Ascending aorta (tissue), 2 donors: ENCODE results near the gene TMSB10. TPM values are rescaled to one million over a fixed set of nuclear protein-coding genes. Genes with fewer than 3 reads are reported as not detected.
A peak's percentile ranks its signal among the peaks of the same experiment; 100 is the strongest.

Source experiments
- DNase-seq, 2 donors: peaks; one replicate each; pipeline ENCODE4 v3.0.0-alpha.2; 2019; ENCODE audit warnings: low spot score in 2 of 2
- H3K27ac ChIP-seq, 2 donors: fragments of 200-600 bp; sonication (generic); one replicate each; pipeline ENCODE4 v1.5.1; 2016 to 2017; ENCODE audit warnings: mild to moderate bottlenecking in 1 of 2
- H3K27me3 ChIP-seq: fragments of 200-600 bp; sonication (generic); one replicate; pipeline ENCODE4 v1.5.1; 2017
- H3K36me3 ChIP-seq, 2 donors: fragments of 200-600 bp; sonication (generic); one replicate each; pipeline ENCODE4 v1.5.1; 2016
- H3K4me1 ChIP-seq, 2 donors: fragments of 200-600 bp; sonication (generic); one replicate each; pipeline ENCODE4 v1.5.1; 2016 to 2017; ENCODE audit warnings: mild to moderate bottlenecking in 1 of 2
- H3K4me3 ChIP-seq, 2 donors: fragments of 200-600 bp; sonication (generic); one replicate each; pipeline ENCODE4 v1.5.1; 2016 to 2017; ENCODE audit warnings: mild to moderate bottlenecking in 1 of 2
- H3K9me3 ChIP-seq, 2 donors: fragments of 200-600 bp; sonication (generic); one replicate each; pipeline ENCODE4 v1.5.1; 2016
- CTCF ChIP-seq, 3 experiments: fragments of 200-600 bp in 2 of 3; fragments of 450-650 bp in 1 of 3; sonication (generic) in 2 of 3; IDR thresholded peaks; one replicate each; pipeline ENCODE4 v1.5.1; 2016 to 2019; ENCODE audit warnings: antibody characterized with exemption in 3 of 3, mild to moderate bottlenecking in 1 of 3, moderate library complexity in 1 of 3
- intact Hi-C: fragments of 100-400 bp; cut with DNase I; formaldehyde crosslinking; loops from one replicate; pipeline ENCODE4 v1.15.1; 2023
- total RNA-seq: library from RNA; depleted of rRNA; stranded (reverse); fragments of >200 nt; gene quantifications from one replicate; pipeline ENCODE4 v1.1.0, GENCODE V29; 2016

Gene TMSB10
- total RNA-seq, 1 donor from 2014 or later: 5,452 TPM

- Histone ChIP-seq H3K4me1 (peaks cover 2 to 24% of the 10 kb centered on the region in 2 donors), H3K4me3 (no peak overlapping the region), H3K36me3 (no peaks in the 10 kb centered on the region), H3K27me3 (no peaks in the 10 kb centered on the region), H3K27ac (no peak overlapping the region), H3K9me3 (no peaks in the 10 kb centered on the region)
- intact Hi-C loops: no loop called here
- TF ChIP-seq CTCF (IDR thresholded peaks at IDR 0.05): no peak
- DNase-seq: no peak
These were observed 20.3 kb upstream of the TMSB10 start for GRCh38 chr2:84885111-84885510.

- no peak for TF ChIP-seq CTCF (IDR thresholded peaks at IDR 0.05)
- intact Hi-C loops: no loop called here
- peaks cover 2 to 10% of the 10 kb centered on the region in 2 donors for H3K4me1 ChIP-seq
- no peak overlapping the region for H3K4me3 ChIP-seq
- no peaks in the 10 kb centered on the region for H3K36me3 ChIP-seq
- no peak for DNase-seq
- H3K27me3 ChIP-seq: no peaks in the 10 kb centered on the region
- H3K27ac ChIP-seq: no peak overlapping the region
- no peaks in the 10 kb centered on the region for H3K9me3 ChIP-seq
These were observed 18.7 kb upstream of the TMSB10 start for GRCh38 chr2:84886791-84887190.

GRCh38 chr2:84888401-84889276, 16.8 kb upstream of the TMSB10 start:
- Histone ChIP-seq H3K4me3 (peak overlapping the region; percentile 12 to 36), H3K27me3 (no peaks in the 10 kb centered on the region), H3K27ac (peak overlapping the region in 1 of 2 donors; percentile 44), H3K36me3 (no peaks in the 10 kb centered on the region), H3K4me1 (peaks cover 0 to 5% of the 10 kb centered on the region in 2 donors), H3K9me3 (no peaks in the 10 kb centered on the region)
- intact Hi-C loops: no loop called here
- DNase-seq: peak in 1 of 2 donors; percentile 68
- TF ChIP-seq CTCF (IDR thresholded peaks at IDR 0.05): no peak

- Histone ChIP-seq H3K27ac (peak overlapping the region in 1 of 2 donors; percentile 44), H3K4me3 (no peak overlapping the region), H3K36me3 (no peaks in the 10 kb centered on the region), H3K4me1 (peaks cover 0 to 5% of the 10 kb centered on the region in 2 donors), H3K9me3 (no peaks in the 10 kb centered on the region), H3K27me3 (no peaks in the 10 kb centered on the region)
- intact Hi-C loops: no loop called here
- no peak for TF ChIP-seq CTCF (IDR thresholded peaks at IDR 0.05)
- DNase-seq: peak in 1 of 2 donors; percentile 45
These were observed 16.1 kb upstream of the TMSB10 start for GRCh38 chr2:84889332-84889731.

- H3K9me3 ChIP-seq: no peaks in the 10 kb centered on the region
- peaks cover 0 to 5% of the 10 kb centered on the region in 2 donors for H3K4me1 ChIP-seq
- H3K27me3 ChIP-seq: no peaks in the 10 kb centered on the region
- DNase-seq: peak in 1 of 2 donors; percentile 61
- TF ChIP-seq CTCF (IDR thresholded peaks at IDR 0.05): no peak
- H3K36me3 ChIP-seq: no peaks in the 10 kb centered on the region
- H3K27ac ChIP-seq: no peak overlapping the region
- H3K4me3 ChIP-seq: no peak overlapping the region
- intact Hi-C loops: no loop called here
These were observed 14.0 kb upstream of the TMSB10 start for GRCh38 chr2:84891355-84892010.
